Heart right ventricle (tissue), 16 donors: ENCODE data around the gene PTPRE. TPM values are rescaled to one million over a fixed set of nuclear protein-coding genes. Genes with fewer than 3 reads are reported as not detected.

Experiments
- ATAC-seq, 8 donors: fragments of 200-7000 bp; cut with Tn5 transposase; one replicate each; pipeline ENCODE4 v1.9.1; 2020; ENCODE audit warnings: mild to moderate bottlenecking in 8 of 8, moderate library complexity in 8 of 8, moderate number of reproducible peaks in 1 of 8
- DNase-seq, 2 donors: peaks; one replicate each; pipeline ENCODE4 v3.0.0-alpha.2; 2020
- H3K27ac ChIP-seq, 10 donors: fragments of 200-600 bp; sonication (generic) in 2 of 10; one replicate each; pipeline versions ENCODE4 v1.5.0 to v1.8.0; 2020 to 2022; ENCODE audit warnings: mild to moderate bottlenecking in 3 of 10
- H3K27me3 ChIP-seq, 7 donors: fragments of 200-600 bp; one replicate each; pipeline ENCODE4 v1.8.0; 2021 to 2022; ENCODE audit warnings: mild to moderate bottlenecking in 2 of 7
- H3K36me3 ChIP-seq, 9 donors: fragments of 200-600 bp; sonication (generic) in 1 of 9; one replicate each; pipeline versions ENCODE4 v1.5.0 to v1.8.0; 2020 to 2022; ENCODE audit warnings: mild to moderate bottlenecking in 2 of 9
- H3K4me1 ChIP-seq, 9 donors: fragments of 200-600 bp; sonication (generic) in 1 of 9; one replicate each; pipeline versions ENCODE4 v1.5.0 to v1.8.0; 2020 to 2022; ENCODE audit warnings: mild to moderate bottlenecking in 4 of 9
- H3K4me3 ChIP-seq, 10 donors: fragments of 200-600 bp; sonication (generic) in 2 of 10; one replicate each; pipeline versions ENCODE4 v1.5.0 to v1.8.0; 2020 to 2022; ENCODE audit warnings: mild to moderate bottlenecking in 7 of 10, moderate library complexity in 2 of 10
- H3K9me3 ChIP-seq, 11 donors: fragments of 200-600 bp in 10 of 11; sonication (generic) in 2 of 11; one replicate each; pipeline versions ENCODE4 v1.5.0 to v1.8.0; 2013 to 2022; ENCODE audit warnings: mild to moderate bottlenecking in 2 of 11, control low read depth in 1 of 11, moderate library complexity in 1 of 11
- WGBS, 2 donors: extraction: QIAGEN DNeasy Blood & Tissue Kit; methylation state at CpG; one replicate each; pipeline ENCODE4 v1.1.7; 2013; ENCODE audit warnings: inconsistent platforms in 1 of 2; 5-methylcytosine and 5-hydroxymethylcytosine counted together
- intact Hi-C, 10 donors: fragments of 100-400 bp; cut with DNase I; formaldehyde crosslinking; loops; one replicate each; pipeline versions ENCODE4 v1.11.1 to v1.14.2; 2022
- polyA plus RNA-seq, 2 donors: library from polyadenylated mRNA; stranded (reverse); fragments of 200-250 nt; gene quantifications; one replicate each; pipeline ENCODE4 v1.2.3, GENCODE V29; 2013
- total RNA-seq, 10 donors: library from RNA; stranded (reverse); fragmentation: NEBNext Ultra II Directional in 3 of 10; extraction: Animal tissue kit (Norgen Biotek cat#: 25700) in 3 of 10; gene quantifications; one replicate each; pipeline versions ENCODE4 v1.2.1 to v1.2.4, GENCODE V29; 2021 to 2023
- TF ChIP-seq, protein P1 (sequence below), 9 donors: fragments of 200-600 bp; sonication (generic) in 2 of 9; IDR thresholded peaks; one replicate each; pipeline versions ENCODE4 v1.5.0 to v1.8.0; 2021 to 2022; ENCODE audit warnings: antibody characterized with exemption in 9 of 9, mild to moderate bottlenecking in 5 of 9, moderate library complexity in 1 of 9
- donor health status: Arrhythmogenic right ventricular cardiomyopathy.
- donor health status: ischemic (EF 13 %, LVEDD 7.1; RV severe dilation, severe dysfunction).
- donor health status: healthy with polysubstance abuse.
- donor health status: DM: no; HTN: yes; CAD: no.
- donor health status: DM: no; HTN: no; CAD: no.
- donor health status: ischemic (EF 25% LVEDD 6.9; RV normal size, moderate dysfunction).
- donor health status: ischemic (EF 25% LVEDD 5.7; RV mildly dilated, moderate dysfunction).
- donor health status: healthy.
- donor health status: DM: yes; HTN: yes; CAD: no.
- donor health status: Ischemic cardiomyopathy.
- donor health status: ischemic (EF 35%, LVEDD 5.7; RV mildly dilated, moderate dysfunction).
- donor health status: nonischemic (EF 11% LVEDD 7.7; RV severe dilation, severe dysfunction).
- donor health status: DM: yes; HTN: yes; CAD: no.
- donor health status: PGD.
- donor health status: ischemic (EF 29% LVEDD 5.4; RV normal size, mild dysfunction).
- donor health status: nonischemic (EF 23%, LVEDD 6.1; RV moderate dilation, normal function).

PTPRE gene
- total and polyA plus RNA-seq, 12 donors, result 6.1 to 42.8 (median 22.1) TPM

DNA sequence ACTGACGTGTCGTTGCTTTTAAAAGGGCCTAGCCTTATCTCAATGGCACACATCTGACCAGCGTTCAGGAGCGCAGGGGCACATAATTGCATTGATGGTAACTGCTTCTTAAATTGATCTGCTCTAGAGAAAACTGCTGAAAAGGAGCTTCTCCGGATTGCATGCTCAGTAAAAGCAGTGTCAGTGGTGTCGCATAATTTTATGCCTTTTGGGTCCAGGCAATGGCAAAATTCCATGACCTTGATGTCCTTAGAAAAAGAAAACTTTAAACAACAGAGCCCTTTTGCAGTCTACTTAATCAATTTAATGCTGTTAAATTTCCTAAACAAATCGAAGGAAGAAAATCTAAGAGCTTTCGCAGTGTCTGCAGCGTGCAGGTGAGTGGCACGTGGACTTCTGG is 75.7 kb downstream of the PTPRE start:
- ATAC-seq, result no peak

DNA sequence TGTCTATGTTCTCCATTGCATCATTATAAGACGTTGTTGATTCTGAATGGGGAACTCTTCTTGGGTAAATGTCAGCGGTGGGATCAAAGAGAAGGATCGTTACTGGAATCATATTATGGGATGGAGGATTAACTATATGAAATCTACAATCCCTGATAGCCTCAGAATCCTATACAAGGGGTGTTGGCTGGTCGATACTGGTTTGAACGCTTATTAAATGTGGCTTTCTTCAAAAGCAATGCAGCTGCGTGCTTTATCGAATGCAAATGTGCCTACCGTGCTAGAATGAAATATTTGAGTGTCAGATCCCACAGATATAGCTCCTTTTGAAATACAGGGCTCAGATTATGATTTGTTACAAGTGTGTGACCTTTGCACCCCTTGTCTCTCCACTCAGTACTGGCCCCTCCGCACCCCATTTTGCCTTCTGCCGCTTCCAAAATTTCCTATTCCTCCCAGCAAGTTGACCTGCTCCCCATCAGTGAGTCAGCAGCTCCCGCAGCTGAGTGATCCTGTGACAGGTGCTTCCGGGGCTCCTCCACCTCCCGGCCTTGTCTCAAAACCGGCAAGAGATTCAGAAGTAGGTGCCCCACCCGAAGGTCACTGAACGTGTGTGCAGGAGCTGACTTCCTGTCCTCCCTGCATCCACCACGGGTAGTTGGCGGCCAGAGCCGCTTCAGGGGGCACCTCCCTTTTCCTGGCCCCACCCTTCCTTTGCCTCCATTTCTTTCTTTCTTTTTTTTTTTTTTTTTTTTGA is 76.6 kb downstream of the PTPRE start:
- WGBS, 2 donors, result 69 to 71% methylated on average over 19 of the region's 19 CpGs
- H3K9me3 ChIP-seq, result peaks cover 0 to 18% (median 9%) of the 10 kb centered on the region in 11 donors
- peaks cover 7 to 66% (median 35%) of the 10 kb centered on the region in 9 donors for H3K4me1 ChIP-seq
- ATAC-seq (peak in 4 of 8 donors; percentile 28 to 56 (median 42)), DNase-seq (peak; percentile 31 to 39)
- peaks cover 0 to 4% (median 0%) of the 10 kb centered on the region in 9 donors for H3K36me3 ChIP-seq
- no peak overlapping the region for H3K4me3 ChIP-seq
- peak overlapping the region in 3 of 10 donors; percentile 22 to 88 (median 45) for H3K27ac ChIP-seq
- intact Hi-C loops, result no loop called here
- TF ChIP-seq, protein P1, sequence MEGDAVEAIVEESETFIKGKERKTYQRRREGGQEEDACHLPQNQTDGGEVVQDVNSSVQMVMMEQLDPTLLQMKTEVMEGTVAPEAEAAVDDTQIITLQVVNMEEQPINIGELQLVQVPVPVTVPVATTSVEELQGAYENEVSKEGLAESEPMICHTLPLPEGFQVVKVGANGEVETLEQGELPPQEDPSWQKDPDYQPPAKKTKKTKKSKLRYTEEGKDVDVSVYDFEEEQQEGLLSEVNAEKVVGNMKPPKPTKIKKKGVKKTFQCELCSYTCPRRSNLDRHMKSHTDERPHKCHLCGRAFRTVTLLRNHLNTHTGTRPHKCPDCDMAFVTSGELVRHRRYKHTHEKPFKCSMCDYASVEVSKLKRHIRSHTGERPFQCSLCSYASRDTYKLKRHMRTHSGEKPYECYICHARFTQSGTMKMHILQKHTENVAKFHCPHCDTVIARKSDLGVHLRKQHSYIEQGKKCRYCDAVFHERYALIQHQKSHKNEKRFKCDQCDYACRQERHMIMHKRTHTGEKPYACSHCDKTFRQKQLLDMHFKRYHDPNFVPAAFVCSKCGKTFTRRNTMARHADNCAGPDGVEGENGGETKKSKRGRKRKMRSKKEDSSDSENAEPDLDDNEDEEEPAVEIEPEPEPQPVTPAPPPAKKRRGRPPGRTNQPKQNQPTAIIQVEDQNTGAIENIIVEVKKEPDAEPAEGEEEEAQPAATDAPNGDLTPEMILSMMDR (IDR thresholded peaks at IDR 0.05), result no peak
- H3K27me3 ChIP-seq, result no peaks in the 10 kb centered on the region

More for the DNA sequence above, 75.7 kb downstream of the PTPRE start:
- H3K9me3 ChIP-seq, result peaks cover 0 to 18% (median 9%) of the 10 kb centered on the region in 11 donors
- intact Hi-C loops, result no loop called here
- no peak for DNase-seq
- no peaks in the 10 kb centered on the region for H3K27me3 ChIP-seq
- TF ChIP-seq, protein P1 (IDR thresholded peaks at IDR 0.05), result no peak
- H3K36me3 ChIP-seq, result peaks cover 0 to 4% (median 0%) of the 10 kb centered on the region in 9 donors
- no peak overlapping the region for H3K4me3 ChIP-seq
- 70 to 72% methylated on average over 10 of the region's 10 CpGs for WGBS, 2 donors
- H3K27ac ChIP-seq, result peak overlapping the region in 1 of 10 donors; percentile 88
- peaks cover 11 to 66% (median 38%) of the 10 kb centered on the region in 9 donors for H3K4me1 ChIP-seq

DNA sequence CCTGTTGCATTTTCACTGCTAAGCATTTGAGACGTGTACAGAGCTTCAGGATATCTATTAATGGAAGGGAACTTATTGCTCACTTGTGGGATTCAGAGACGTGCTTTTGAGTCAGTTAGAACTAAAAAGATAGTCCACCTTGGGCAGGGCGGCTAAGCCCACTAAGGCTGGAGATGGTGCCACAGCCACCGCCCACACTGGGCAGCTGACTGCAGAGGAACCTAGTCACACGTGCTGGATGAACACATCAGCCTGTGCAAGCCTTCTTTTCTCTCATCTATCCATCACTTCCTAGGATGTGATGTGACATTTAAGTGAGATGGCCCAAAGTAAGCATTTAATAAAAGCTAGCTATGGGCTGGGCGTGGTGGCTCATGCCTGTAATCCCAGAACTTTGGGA is 78.0 kb downstream of the PTPRE start:
- intact Hi-C loops, result no loop called here
- peaks cover 10 to 66% (median 40%) of the 10 kb centered on the region in 9 donors for H3K4me1 ChIP-seq

More for the DNA sequence above, 78.0 kb downstream of the PTPRE start:
- H3K36me3 ChIP-seq, result peaks cover 0 to 4% (median 0%) of the 10 kb centered on the region in 9 donors
- H3K27me3 ChIP-seq, result no peaks in the 10 kb centered on the region
- H3K4me3 ChIP-seq, result no peak overlapping the region
- ATAC-seq (no peak), DNase-seq (no peak)
- peaks cover 0 to 13% (median 6%) of the 10 kb centered on the region in 11 donors for H3K9me3 ChIP-seq
- peak overlapping the region in 1 of 10 donors; percentile 88 for H3K27ac ChIP-seq
- TF ChIP-seq, protein P1 (IDR thresholded peaks at IDR 0.05), result no peak
- WGBS, 2 donors, result 88 to 93% methylated on average over 6 of the region's 6 CpGs
